Limb (tissue), 2 donors: ENCODE measurements around the gene CALD1.

Source experiments
- DNase-seq, 2 donors: peaks; one replicate each; pipeline ENCODE4 v3.0.0-alpha.2; 2016; ENCODE audit errors: extremely low spot score in 2 of 2

Gene CALD1

DNA sequence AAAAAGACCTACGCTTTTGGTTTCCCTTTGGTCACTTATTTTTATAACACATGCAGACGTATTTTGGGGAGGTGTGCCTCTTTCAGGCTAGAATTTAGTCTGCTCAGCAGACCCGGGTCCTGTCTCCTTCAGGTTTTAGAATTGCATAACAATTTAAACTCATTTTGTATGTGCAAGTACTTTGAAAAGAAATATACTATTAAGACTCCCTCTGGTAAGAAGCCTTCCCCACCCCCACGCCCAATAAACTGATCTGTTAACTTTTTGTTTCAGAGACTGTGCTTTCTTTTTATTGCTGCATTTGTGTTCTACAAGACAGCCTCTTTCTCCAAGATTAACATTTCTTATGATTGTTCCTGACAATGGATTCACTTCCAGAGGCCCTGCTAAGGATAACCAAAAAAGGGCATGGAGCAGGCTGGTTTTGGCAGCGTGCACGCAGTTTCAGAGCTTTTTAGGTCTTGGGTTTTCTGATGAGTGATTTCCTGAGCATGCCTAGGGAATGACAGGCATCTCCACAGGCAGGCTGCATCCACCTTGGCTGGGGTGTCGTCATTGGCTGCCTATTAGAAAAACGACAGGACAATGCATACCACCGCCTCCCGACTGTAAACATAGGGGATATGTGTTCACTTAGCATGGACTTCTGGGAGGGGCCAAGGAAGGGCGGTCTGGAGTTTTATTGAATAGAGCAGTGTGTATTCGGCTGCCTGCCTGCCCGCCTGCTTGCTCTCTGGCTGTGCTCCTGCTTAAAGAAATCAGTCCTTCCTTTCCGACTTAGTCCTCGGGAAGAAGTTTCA is at the start of gene CALD1:
TSS of gene CALD1 (plus strand) at position 694 of the 800 bp plus-strand sequence. CDS start 88,100 bp downstream, outside the sequence.
- DNase-seq: peak; percentile 83 to 90

- DNase-seq: no peak
Measured at GRCh38 chr7:134729895-134730294, 49.5 kb upstream of the CALD1 start.

- DNase-seq: no peak
Measured at GRCh38 chr7:134730411-134730829, 49.0 kb upstream of the CALD1 start.

- DNase-seq: no peak
Measured at GRCh38 chr7:134731616-134732015, 47.8 kb upstream of the CALD1 start.

DNA sequence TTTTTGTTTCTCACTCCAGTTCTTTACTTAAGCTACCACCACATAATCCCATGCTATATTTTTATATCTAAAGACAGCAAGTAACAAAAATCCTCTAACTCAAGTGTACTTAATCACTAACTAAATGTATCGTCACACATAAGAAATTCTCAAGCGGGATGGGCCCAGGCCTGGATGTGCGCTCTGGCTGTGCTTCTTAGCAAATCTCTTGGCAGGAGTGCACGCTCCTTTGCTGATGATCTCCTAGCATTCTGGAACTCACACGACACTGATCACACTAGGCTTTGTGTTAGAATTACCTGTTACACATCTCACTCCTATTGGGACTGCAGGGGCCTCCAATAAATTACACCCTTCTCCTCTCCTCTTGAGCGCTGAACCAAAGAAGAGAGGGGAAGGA is 46.7 kb upstream of the CALD1 start:
- no peak for DNase-seq

GRCh38 chr7:134736381-134736780 is 43.1 kb upstream of the CALD1 start:
- DNase-seq: no peak

- no peak for DNase-seq
Measured at GRCh38 chr7:134737566-134738345, 41.7 kb upstream of the CALD1 start.

GRCh38 chr7:134739362-134739761 is 40.1 kb upstream of the CALD1 start:
- DNase-seq: no peak

DNA sequence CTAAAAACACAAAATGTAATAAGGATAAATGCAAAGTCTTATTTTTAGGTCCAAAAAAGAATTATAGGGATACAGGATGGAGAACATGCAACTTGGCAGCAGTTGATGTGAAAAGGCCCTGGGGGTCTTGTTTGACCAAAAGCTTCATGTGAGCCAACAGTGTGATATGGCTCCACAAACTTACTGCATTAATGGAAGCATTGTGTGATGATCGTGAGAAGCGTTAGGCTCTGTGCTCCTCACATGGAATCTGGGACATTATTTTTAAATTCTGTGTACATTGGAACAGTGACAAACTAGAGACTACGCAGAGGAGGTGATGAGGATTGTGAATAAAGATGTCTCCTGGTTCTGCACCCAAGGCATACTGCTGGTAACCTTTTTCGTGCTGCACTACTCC is 39.1 kb upstream of the CALD1 start:
- DNase-seq: no peak

DNA sequence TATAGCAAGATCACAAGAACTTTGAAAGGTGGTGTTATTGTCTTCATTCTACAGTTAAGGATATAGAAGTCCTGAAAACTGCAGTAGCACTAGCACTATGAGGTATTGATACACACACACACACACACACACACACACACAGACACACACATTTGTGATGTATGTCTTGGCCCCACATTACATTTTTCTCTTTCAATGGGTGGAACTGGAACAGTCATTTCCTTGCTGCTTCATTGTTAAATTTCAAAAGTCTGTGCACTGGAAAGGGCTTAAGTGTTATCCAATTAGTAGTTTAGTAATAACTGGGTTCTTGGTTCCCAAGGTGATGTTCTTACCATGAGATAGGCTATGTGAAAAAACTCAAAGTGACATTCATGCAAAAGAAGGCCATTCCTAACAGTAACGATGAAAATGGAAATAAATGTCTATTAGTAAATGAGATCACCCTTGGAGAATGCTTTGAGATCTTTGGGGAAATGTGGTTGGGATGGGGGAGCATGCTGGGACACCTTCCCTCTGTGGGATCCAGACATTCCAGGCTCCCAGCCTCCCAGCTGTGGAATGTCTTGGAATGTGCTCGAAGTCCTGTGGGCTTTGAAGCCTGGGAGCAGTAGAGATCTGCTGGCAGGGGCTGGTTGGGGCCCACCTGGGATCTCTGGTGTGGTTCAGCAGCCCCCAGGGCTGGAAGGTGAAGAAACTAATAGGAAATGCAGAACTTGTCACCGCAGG is 37.4 kb upstream of the CALD1 start:
- DNase-seq: no peak

DNA sequence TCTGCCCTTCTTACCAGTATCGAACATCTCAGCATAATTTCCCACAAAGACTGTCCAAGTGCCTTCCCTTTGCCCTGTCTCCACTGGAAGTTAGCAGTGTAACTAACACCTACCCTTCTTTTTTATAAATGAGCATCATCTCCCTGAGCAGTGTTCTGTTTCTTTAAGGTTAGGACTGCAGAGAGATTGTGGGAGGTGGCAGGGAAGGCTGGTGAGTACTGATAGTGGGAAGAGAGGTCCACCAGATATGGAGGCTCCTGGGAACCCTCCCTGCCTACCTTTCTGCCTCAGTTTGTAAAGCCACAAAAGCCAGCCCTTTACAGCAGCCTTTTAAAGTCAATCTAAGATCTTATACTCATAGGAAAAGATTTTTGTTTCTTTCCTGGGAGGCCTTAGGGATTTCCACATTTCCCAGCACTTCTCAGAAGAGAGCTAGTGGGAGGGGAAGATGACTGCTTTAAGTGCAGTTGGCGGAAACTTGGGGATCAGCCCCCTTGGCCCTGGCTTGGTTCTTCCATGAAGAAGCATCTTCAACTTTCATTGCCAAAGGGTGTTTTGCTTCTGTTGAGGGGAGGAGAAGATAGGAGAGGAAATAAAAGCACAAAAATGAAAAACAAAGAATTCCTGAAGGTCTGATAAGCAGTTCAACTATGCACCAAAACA is 36.6 kb upstream of the CALD1 start:
- no peak for DNase-seq

GRCh38 chr7:134744569-134744968 is 34.9 kb upstream of the CALD1 start:
- no peak for DNase-seq

GRCh38 chr7:134747326-134747725 is 32.1 kb upstream of the CALD1 start:
- no peak for DNase-seq

GRCh38 chr7:134750083-134751062 is 29.1 kb upstream of the CALD1 start:
- DNase-seq: peak in 1 of 2 donors; percentile 47

GRCh38 chr7:134752006-134752760 is 27.3 kb upstream of the CALD1 start:
- no peak for DNase-seq

- DNase-seq: no peak
Measured at GRCh38 chr7:134755422-134756022, 23.9 kb upstream of the CALD1 start.

DNA sequence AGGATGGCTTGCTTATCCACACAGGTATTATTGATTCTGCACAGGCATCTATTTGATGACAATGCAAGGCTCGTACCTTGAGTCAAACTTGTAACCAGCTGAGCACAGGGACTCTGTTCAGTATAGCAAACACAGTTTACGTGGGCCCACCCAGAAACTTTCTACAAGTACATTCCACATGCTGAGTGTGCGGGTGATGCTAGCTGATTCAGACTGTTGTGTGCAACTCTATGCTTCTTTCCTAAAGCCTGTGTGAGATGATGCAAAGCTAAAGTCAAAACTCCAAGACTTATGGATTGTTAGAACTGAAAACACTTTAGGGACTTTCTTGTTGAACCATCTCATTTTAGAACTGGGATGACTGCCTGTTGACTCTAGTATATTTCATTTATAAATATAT is 21.5 kb upstream of the CALD1 start:
- no peak for DNase-seq

- no peak for DNase-seq
Measured at GRCh38 chr7:134758981-134759380, 20.5 kb upstream of the CALD1 start.

DNA sequence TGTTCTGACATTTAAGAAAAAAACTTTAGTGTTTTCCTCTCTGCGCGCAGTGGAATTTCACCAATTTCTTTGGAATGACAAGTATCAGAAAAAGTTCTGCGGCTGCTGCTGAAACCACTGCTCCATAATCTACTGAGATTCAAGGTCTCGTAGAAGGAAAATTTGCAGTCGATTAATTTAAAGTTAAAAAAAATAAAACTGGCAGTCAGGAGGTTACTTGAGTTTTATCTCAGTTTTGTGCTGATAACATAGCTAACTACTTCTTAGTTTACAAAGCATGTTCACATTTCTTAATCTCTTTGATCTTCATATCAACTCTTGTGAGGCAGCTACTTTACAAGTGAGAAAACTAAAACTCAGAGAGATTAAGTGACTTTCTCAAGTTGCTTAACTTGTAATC is 18.2 kb upstream of the CALD1 start:
- no peak for DNase-seq
